Gastroesophageal sphincter (tissue), 4 donors: ENCODE results near the gene CPNE4. TPM values are rescaled to one million over a fixed set of nuclear protein-coding genes. Genes with fewer than 3 reads are reported as not detected.

Experiments
- ATAC-seq: fragments of 150-250 bp; one replicate; pipeline ENCODE4 v1.9.1; 2016; ENCODE audit warnings: mild to moderate bottlenecking, moderate library complexity
- H3K27ac ChIP-seq, 4 donors: fragments of 200-600 bp; sonication (generic) in 3 of 4; 1 replicate in 3 of 4; 2 replicates in 1 of 4; pipeline ENCODE4 v1.5.1; 2016 to 2019
- H3K27me3 ChIP-seq: fragments of 200-600 bp; sonication (generic); one replicate; pipeline ENCODE4 v1.5.1; 2019
- H3K36me3 ChIP-seq, 2 donors: fragments of 200-600 bp; sonication (generic); one replicate each; pipeline ENCODE4 v1.5.1; 2019; ENCODE audit warnings: control low read depth in 1 of 2
- H3K4me1 ChIP-seq, 3 donors: fragments of 200-600 bp; sonication (generic); 1 replicate in 2 of 3; 2 replicates in 1 of 3; pipeline ENCODE4 v1.5.1; 2016 to 2019; ENCODE audit warnings: control low read depth in 2 of 3
- H3K4me3 ChIP-seq, 2 donors: fragments of 200-600 bp; sonication (generic); one replicate each; pipeline ENCODE4 v1.5.1; 2019; ENCODE audit warnings: mild to moderate bottlenecking in 1 of 2, moderate library complexity in 1 of 2
- H3K9me3 ChIP-seq, 3 donors: fragments of 200-600 bp; sonication (generic); one replicate each; pipeline ENCODE4 v1.5.1; 2017 to 2019; ENCODE audit warnings: control low read depth in 2 of 3
- CTCF ChIP-seq, 4 experiments: fragments of 200-600 bp in 2 of 4; fragments of 450-650 bp in 2 of 4; sonication (generic) in 1 of 4; IDR thresholded peaks; one replicate each; pipeline ENCODE4 v1.5.1; 2017 to 2019; ENCODE audit warnings: antibody characterized with exemption in 4 of 4, mild to moderate bottlenecking in 2 of 4, moderate library complexity in 2 of 4
- EP300 ChIP-seq: sonication (generic); formaldehyde crosslinking; IDR thresholded peaks from one replicate; pipeline ENCODE4 v1.6.1; 2017; ENCODE audit warnings: antibody characterized with exemption, mild to moderate bottlenecking
- POLR2A ChIP-seq, 2 donors: fragments of 450-650 bp; IDR thresholded peaks; one replicate each; pipeline ENCODE4 v1.6.1; 2017; ENCODE audit warnings: antibody characterized with exemption in 2 of 2, mild to moderate bottlenecking in 2 of 2, moderate library complexity in 1 of 2
- POLR2AphosphoS5 ChIP-seq: sonication (generic); formaldehyde crosslinking; IDR thresholded peaks from one replicate; pipeline ENCODE4 v1.6.1; 2017; ENCODE audit warnings: antibody characterized with exemption
- WGBS, 2 donors: methylation state at CpG; one replicate each; pipeline ENCODE4 v1.1.5; 2018; ENCODE audit warnings: low coverage in 1 of 2; 5-methylcytosine and 5-hydroxymethylcytosine counted together
- total RNA-seq, 4 donors: library from RNA; depleted of rRNA; stranded (reverse); fragments of >200 nt; gene quantifications; one replicate each; pipeline ENCODE4 v1.1.0, GENCODE V29; 2016

Gene CPNE4
- total RNA-seq, 4 donors from 2014 or later, result not detected

- no peak for TF ChIP-seq EP300
- TF ChIP-seq POLR2A (IDR thresholded peaks at IDR 0.05), result no peak
- TF ChIP-seq CTCF (IDR thresholded peaks at IDR 0.05), result no peak
- no peak for TF ChIP-seq POLR2AphosphoS5
- no peaks in the 10 kb centered on the region for H3K9me3 ChIP-seq
- H3K4me3 ChIP-seq, result no peak overlapping the region
- H3K27ac ChIP-seq, result no peak overlapping the region
- H3K36me3 ChIP-seq, result no peaks in the 10 kb centered on the region
- no peaks in the 10 kb centered on the region for H3K4me1 ChIP-seq
- ATAC-seq, result no peak
- WGBS, 2 donors, result 55 to 88% methylated on average over 1 of the region's 1 CpG
- no peaks in the 10 kb centered on the region for H3K27me3 ChIP-seq
These were observed 222.4 kb downstream of the CPNE4 start for GRCh38 chr3:131812433-131812832.

- Histone ChIP-seq H3K4me3 (no peak overlapping the region), H3K9me3 (no peaks in the 10 kb centered on the region), H3K36me3 (no peaks in the 10 kb centered on the region), H3K4me1 (no peaks in the 10 kb centered on the region), H3K27ac (no peak overlapping the region), H3K27me3 (no peaks in the 10 kb centered on the region)
- WGBS, 2 donors, result 70 to 82% methylated on average over 2 of the region's 2 CpGs
- TF ChIP-seq POLR2A (IDR thresholded peaks at IDR 0.05) (no peak), CTCF (IDR thresholded peaks at IDR 0.05) (no peak), EP300 (no peak)
- ATAC-seq, result no peak
These were observed 223.3 kb downstream of the CPNE4 start for GRCh38 chr3:131811481-131811880.

GRCh38 chr3:131807822-131808221 lies 227.0 kb downstream of the CPNE4 start:
- Histone ChIP-seq H3K27ac (no peak overlapping the region), H3K36me3 (no peaks in the 10 kb centered on the region), H3K9me3 (no peaks in the 10 kb centered on the region), H3K4me3 (no peak overlapping the region), H3K27me3 (no peaks in the 10 kb centered on the region), H3K4me1 (no peaks in the 10 kb centered on the region)
- no peak for ATAC-seq
- TF ChIP-seq CTCF (IDR thresholded peaks at IDR 0.05) (no peak), EP300 (no peak), POLR2A (IDR thresholded peaks at IDR 0.05) (no peak), POLR2AphosphoS5 (no peak)
- whole genome bisulfite sequencing, 2 donors, result 92 to 100% methylated on average over 2 of the region's 3 CpGs

GRCh38 chr3:131806736-131807135 lies 228.1 kb downstream of the CPNE4 start:
- H3K4me3 ChIP-seq, result no peak overlapping the region
- H3K9me3 ChIP-seq, result no peaks in the 10 kb centered on the region
- H3K4me1 ChIP-seq, result no peaks in the 10 kb centered on the region
- no peak overlapping the region for H3K27ac ChIP-seq
- H3K27me3 ChIP-seq, result no peaks in the 10 kb centered on the region
- no peak for TF ChIP-seq POLR2AphosphoS5
- no peaks in the 10 kb centered on the region for H3K36me3 ChIP-seq
- no peak for ATAC-seq
- WGBS, 2 donors, result 47 to 61% methylated on average over 4 of the region's 4 CpGs

GRCh38 chr3:131804565-131805133 lies 230.2 kb downstream of the CPNE4 start:
- WGBS, 2 donors, result 60 to 100% methylated on average over 1 of the region's 3 CpGs
- no peak overlapping the region for H3K4me3 ChIP-seq
- H3K4me1 ChIP-seq, result no peaks in the 10 kb centered on the region
- ATAC-seq, result no peak
- no peaks in the 10 kb centered on the region for H3K9me3 ChIP-seq
- no peaks in the 10 kb centered on the region for H3K36me3 ChIP-seq
- H3K27ac ChIP-seq, result no peak overlapping the region
- no peak for TF ChIP-seq EP300
- no peak for TF ChIP-seq POLR2A (IDR thresholded peaks at IDR 0.05)
- TF ChIP-seq CTCF (IDR thresholded peaks at IDR 0.05), result no peak
- TF ChIP-seq POLR2AphosphoS5, result no peak
- H3K27me3 ChIP-seq, result no peaks in the 10 kb centered on the region
